ENCODE data around the gene CS.

Gene CS

DNA sequence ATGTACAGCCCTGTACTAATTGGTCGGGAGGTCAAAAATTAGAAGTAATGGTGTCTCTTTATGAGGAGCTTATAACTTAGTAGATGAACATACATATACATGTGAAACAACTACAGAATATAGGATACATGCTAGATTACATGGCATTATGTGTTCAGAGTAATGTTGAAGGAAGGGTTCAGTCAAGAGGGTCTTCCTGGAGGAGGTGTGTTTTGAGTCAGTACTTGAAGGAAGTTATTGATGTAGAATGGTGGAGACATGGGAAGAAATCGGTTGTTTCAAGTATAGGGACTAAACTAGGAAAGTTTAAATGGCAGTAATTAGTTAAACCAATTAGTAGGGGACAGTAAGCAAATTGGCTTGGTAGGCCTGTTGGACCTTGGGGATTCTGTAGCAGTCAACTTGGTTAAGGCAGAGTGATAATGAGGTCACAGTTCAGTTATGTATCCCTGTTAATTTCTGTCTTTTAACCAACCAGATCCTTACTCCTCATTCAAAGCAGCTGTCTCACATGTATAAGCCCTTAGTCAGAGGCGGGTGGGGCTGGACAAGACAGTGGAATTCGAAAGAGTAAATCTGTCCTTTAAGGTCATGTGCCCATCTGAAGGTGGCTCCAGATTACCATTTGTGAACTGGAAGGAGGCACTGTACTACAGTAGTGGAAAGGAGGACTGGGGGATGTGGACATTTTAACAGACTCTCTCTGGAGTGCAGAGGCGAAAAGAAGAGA is 38.5 kb downstream of the CS start:
- Histone ChIP-seq H3K9me3 (ENCODE audit: control insufficient read depth, insufficient read depth, low read length) (no peaks in the 10 kb centered on the region), H3K27me3 (ENCODE audit: control insufficient read depth, insufficient read depth, low read length) (no peaks in the 10 kb centered on the region), H3K4me3 (ENCODE audit: low read length) (no peak overlapping the region), H3K27ac (ENCODE audit: low read length) (no peak overlapping the region), H3K4me1 (ENCODE audit: control insufficient read depth, insufficient read depth, low read length) (0 out of 2 replicates have a peak, but pooled peaks cover under 1% of the 10 kb centered on the region), H3K36me3 (ENCODE audit: control insufficient read depth, insufficient read depth, low read length) (no peaks in the 10 kb centered on the region)
- DNase-seq (ENCODE audit: low read depth, low spot score) = no peak
- WGBS (ENCODE audit: insufficient coverage, insufficient read length) = no CpG with 5 or more reads among the region's 5 CpGs

DNA sequence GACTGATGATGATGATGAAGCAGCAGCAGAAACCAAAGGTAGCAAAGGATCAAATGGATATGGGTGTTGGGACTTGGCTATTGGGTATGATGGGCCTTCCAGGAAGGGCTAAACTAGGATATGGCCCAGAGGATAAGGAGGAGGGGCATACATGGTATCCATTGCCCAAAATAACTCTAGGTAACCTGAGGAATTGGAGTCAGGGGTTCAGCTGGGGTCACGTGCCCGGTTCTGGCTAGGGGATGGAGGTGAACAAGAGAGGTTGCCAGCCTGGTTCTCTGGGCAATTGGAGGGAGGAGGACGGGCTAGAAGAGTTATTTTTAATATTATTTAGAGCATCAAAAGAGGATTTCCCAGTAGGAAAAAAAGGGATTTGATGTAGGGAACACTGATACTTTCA is 39.2 kb downstream of the CS start:
- Histone ChIP-seq H3K4me3 (ENCODE audit: low read length) (no peak overlapping the region), H3K36me3 (ENCODE audit: control insufficient read depth, insufficient read depth, low read length) (no peaks in the 10 kb centered on the region), H3K9me3 (ENCODE audit: control insufficient read depth, insufficient read depth, low read length) (no peaks in the 10 kb centered on the region), H3K27me3 (ENCODE audit: control insufficient read depth, insufficient read depth, low read length) (no peaks in the 10 kb centered on the region), H3K4me1 (ENCODE audit: control insufficient read depth, insufficient read depth, low read length) (0 out of 2 replicates have a peak, but pooled peaks cover 4% of the 10 kb centered on the region), H3K27ac (ENCODE audit: low read length) (no peak overlapping the region)
- WGBS (ENCODE audit: insufficient coverage, insufficient read length) = no CpG with 5 or more reads among the region's 3 CpGs
- DNase-seq (ENCODE audit: low read depth, low spot score) = no peak

DNA sequence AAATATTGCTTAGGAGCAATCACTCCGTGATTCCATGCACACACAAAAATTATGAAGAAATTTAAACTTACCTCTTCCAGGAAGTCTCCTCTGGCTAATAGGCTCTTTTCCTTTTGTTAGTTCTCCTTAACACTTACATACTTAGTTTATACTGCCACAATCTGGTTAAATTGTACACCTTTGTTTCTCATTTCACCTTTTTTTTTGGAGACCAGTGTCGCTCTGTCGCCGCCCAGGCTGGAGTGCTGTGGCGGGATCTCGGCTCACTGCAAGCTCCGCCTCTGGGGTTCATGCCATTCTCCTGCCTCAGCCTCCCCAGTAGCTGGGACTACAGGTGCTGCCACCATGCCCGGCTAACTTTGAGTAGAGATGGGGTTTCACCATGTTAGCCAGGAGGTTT is 39.8 kb downstream of the CS start:
- WGBS (ENCODE audit: insufficient coverage, insufficient read length) = no CpG with 5 or more reads among the region's 8 CpGs
- Histone ChIP-seq H3K4me1 (ENCODE audit: control insufficient read depth, insufficient read depth, low read length) (0 out of 2 replicates have a peak, but pooled peaks cover 4% of the 10 kb centered on the region), H3K27ac (ENCODE audit: low read length) (no peak overlapping the region), H3K27me3 (ENCODE audit: control insufficient read depth, insufficient read depth, low read length) (no peaks in the 10 kb centered on the region), H3K9me3 (ENCODE audit: control insufficient read depth, insufficient read depth, low read length) (no peaks in the 10 kb centered on the region), H3K4me3 (ENCODE audit: low read length) (no peak overlapping the region), H3K36me3 (ENCODE audit: control insufficient read depth, insufficient read depth, low read length) (peaks cover 4% of the 10 kb centered on the region)
- DNase-seq (ENCODE audit: low read depth, low spot score) = no peak

DNA sequence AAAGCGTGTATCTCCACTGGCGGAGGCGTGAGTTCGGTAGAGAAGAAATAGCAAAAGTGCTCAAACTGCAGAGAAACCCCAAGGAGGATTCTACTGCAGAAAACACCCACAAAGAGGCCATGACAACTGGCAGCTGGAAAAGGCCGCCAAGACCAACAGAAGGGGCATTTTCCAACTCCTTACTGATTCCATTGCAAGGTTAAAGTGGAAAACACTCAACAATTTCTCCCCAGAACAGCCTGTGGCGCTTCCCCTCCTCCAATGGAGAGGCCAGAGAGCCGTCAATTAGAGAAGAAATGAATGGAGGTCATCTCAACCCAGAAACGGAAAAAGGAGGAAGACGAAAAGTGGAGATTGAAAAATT is 41.3 kb downstream of the CS start:
- Histone ChIP-seq H3K9me3 (ENCODE audit: control insufficient read depth, insufficient read depth, low read length) (no peaks in the 10 kb centered on the region), H3K27ac (ENCODE audit: low read length) (no peak overlapping the region)
- no CpG with 5 or more reads among the region's 9 CpGs for WGBS (ENCODE audit: insufficient coverage, insufficient read length)

DNA sequence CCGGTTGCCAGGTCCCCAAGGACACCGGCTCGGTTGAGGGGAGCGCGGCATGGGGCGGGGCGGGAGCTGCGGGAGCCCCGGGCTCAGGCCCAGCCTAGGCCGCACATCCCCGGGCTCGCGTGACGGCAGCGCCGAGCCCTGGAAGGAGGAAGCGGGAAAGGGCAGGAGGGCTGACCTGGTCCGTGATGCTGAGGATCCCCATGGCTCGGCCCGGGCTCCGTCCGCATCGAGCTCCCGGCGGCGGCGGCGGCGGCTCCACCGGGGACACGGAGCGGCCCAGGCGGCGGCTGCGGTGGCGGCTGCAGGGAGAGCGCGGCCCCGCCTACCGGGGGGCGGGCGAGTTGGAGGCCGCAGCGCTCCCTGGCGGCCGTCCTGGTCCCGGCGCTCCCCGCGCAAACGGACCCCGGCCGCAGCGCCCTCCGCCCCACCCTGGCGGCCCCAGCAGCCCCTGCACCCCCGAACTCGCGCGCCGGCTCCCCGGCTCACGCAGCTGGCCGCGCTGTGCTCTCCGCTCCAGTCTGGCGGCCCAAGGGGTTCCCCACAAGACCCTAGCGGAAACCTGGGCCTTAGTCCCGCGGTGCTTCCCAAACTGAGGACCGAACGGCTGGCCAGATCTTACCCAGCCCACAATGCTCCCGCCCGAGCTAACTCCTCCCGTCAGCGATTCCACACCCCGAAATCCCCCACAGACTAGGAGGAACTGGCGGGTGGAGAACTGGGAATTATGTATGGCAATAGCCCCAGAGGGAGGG is 41.9 kb downstream of the CS start, which contains the start of gene ANKRD52:
Gene ANKRD52, minus strand, starts transcription at position 317 of the 752 bp plus-strand sequence. Its CDS starts 115 bp downstream, at position 202.
- no peaks in the 10 kb centered on the region for H3K9me3 ChIP-seq (ENCODE audit: control insufficient read depth, insufficient read depth, low read length)
- WGBS (ENCODE audit: insufficient coverage, insufficient read length) = no CpG with 5 or more reads among the region's 78 CpGs
- H3K27ac ChIP-seq (ENCODE audit: low read length) = no peak within 1 kb of the TSS
- peaks cover 10% of the 10 kb centered on the region for H3K36me3 ChIP-seq (ENCODE audit: control insufficient read depth, insufficient read depth, low read length)
- peak; percentile 45 for DNase-seq (ENCODE audit: low read depth, low spot score)
- peak within 1 kb of the TSS; percentile 97 for H3K4me3 ChIP-seq (ENCODE audit: low read length)
- no peaks in the 10 kb centered on the region for H3K27me3 ChIP-seq (ENCODE audit: control insufficient read depth, insufficient read depth, low read length)
- H3K4me1 ChIP-seq (ENCODE audit: control insufficient read depth, insufficient read depth, low read length) = 0 out of 2 replicates have a peak, but pooled peaks cover 4% of the 10 kb centered on the region

More for the DNA sequence above, 41.3 kb downstream of the CS start:
- H3K4me1 ChIP-seq (ENCODE audit: control insufficient read depth, insufficient read depth, low read length) = 0 out of 2 replicates have a peak, but pooled peaks cover 4% of the 10 kb centered on the region
- peak overlapping the region; percentile 97 for H3K4me3 ChIP-seq (ENCODE audit: low read length)
- no peaks in the 10 kb centered on the region for H3K27me3 ChIP-seq (ENCODE audit: control insufficient read depth, insufficient read depth, low read length)
- H3K36me3 ChIP-seq (ENCODE audit: control insufficient read depth, insufficient read depth, low read length) = peaks cover 10% of the 10 kb centered on the region
- DNase-seq (ENCODE audit: low read depth, low spot score) = no peak

DNA sequence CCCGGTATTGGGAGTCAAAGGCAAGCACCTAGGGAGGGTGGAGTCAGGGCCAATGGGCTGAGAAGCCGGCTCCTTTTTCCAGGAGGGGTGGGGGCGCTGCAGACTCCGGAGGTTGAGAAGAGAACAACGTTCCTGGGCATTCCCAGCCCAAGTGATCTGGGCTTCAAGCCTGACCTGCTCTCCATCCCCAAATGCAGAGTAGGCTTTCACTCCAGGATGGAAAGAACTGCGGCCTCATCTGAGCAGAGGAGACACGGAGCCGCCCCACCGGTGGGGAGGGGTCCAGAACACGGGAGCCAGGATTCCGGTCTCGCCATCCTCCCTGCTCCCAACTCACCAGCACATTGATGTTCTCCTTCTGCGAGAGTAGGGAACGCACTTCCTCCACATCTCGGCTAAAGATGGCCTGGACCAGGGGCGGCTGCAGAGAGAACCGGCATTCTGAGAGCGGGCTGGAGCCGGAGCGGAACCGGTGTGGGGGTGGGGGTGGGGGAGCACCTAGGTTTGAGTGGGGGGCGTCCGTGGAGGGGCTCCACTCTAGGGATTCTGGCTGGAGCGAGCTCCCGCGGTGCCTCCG is 42.6 kb downstream of the CS start:
- Histone ChIP-seq H3K4me1 (ENCODE audit: control insufficient read depth, insufficient read depth, low read length) (0 out of 2 replicates have a peak, but pooled peaks cover 4% of the 10 kb centered on the region), H3K4me3 (ENCODE audit: low read length) (peak overlapping the region; percentile 97), H3K27me3 (ENCODE audit: control insufficient read depth, insufficient read depth, low read length) (no peaks in the 10 kb centered on the region), H3K9me3 (ENCODE audit: control insufficient read depth, insufficient read depth, low read length) (no peaks in the 10 kb centered on the region), H3K27ac (ENCODE audit: low read length) (no peak overlapping the region), H3K36me3 (ENCODE audit: control insufficient read depth, insufficient read depth, low read length) (peaks cover 16% of the 10 kb centered on the region)
- DNase-seq (ENCODE audit: low read depth, low spot score) = no peak
- no CpG with 5 or more reads among the region's 27 CpGs for whole genome bisulfite sequencing (ENCODE audit: insufficient coverage, insufficient read length)

DNA sequence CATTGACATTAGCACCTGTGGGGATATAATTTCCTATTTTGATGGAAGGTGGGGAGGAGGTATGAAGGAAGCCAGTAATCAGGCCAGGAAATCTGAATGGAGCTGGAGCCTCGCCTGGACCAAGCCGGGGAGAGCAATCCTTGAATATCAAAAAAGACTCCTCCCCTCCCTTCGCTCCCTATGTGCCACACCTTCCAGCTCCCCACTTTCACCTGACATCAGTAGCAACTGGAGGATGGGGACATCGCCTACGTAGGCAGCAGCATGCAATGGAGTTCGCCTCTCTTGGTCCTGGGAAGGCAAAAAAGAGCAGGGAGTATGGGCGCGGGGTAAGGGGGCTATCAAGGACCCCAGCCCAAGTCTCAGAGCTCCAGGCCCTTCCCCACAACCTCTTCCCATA is 43.1 kb downstream of the CS start:
- no CpG with 5 or more reads among the region's 8 CpGs for WGBS (ENCODE audit: insufficient coverage, insufficient read length)
- Histone ChIP-seq H3K4me3 (ENCODE audit: low read length) (no peak overlapping the region; the same call in 1 of the 2 replicates), H3K27me3 (ENCODE audit: control insufficient read depth, insufficient read depth, low read length) (no peaks in the 10 kb centered on the region), H3K27ac (ENCODE audit: low read length) (no peak overlapping the region), H3K9me3 (ENCODE audit: control insufficient read depth, insufficient read depth, low read length) (no peaks in the 10 kb centered on the region), H3K4me1 (ENCODE audit: control insufficient read depth, insufficient read depth, low read length) (0 out of 2 replicates have a peak, but pooled peaks cover 4% of the 10 kb centered on the region), H3K36me3 (ENCODE audit: control insufficient read depth, insufficient read depth, low read length) (peaks cover 18% of the 10 kb centered on the region)
- DNase-seq (ENCODE audit: low read depth, low spot score) = no peak

DNA sequence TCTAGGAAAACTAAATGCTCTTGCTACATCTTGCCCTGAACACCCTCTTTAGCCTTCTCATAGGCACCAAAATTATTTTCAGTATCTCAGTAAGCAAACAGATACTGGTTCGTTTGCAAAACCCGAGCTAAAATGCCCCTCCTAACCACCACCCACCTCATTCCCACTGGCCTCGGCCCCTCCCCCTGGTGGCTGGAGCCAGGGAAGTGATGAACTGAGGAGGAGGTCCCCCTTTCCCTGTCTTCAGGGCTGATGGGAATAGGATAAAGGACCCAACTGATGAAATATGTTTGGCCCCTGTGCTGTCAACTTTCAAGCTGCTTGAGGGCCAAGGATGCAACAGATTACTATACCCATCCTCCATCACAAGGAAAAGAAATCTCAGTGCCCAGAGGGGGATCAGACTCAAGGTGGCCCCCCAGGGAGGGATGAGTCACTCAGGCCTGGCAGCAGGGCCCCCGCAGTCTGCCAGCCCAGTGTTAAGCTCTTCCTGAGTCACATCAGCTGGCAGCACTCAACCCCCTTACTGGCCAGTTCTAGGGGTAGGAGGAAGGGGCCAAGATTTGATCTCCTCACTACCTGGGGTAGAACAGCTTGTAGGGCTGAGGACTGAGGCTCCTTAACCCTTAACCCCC is 43.7 kb downstream of the CS start:
- Histone ChIP-seq H3K4me1 (ENCODE audit: control insufficient read depth, insufficient read depth, low read length) (0 out of 2 replicates have a peak, but pooled peaks cover 4% of the 10 kb centered on the region), H3K36me3 (ENCODE audit: control insufficient read depth, insufficient read depth, low read length) (peaks cover 23% of the 10 kb centered on the region), H3K4me3 (ENCODE audit: low read length) (no peak overlapping the region), H3K27me3 (ENCODE audit: control insufficient read depth, insufficient read depth, low read length) (no peaks in the 10 kb centered on the region), H3K27ac (ENCODE audit: low read length) (no peak overlapping the region), H3K9me3 (ENCODE audit: control insufficient read depth, insufficient read depth, low read length) (no peaks in the 10 kb centered on the region)
- no peak for DNase-seq (ENCODE audit: low read depth, low spot score)
- no CpG with 5 or more reads among the region's 4 CpGs for WGBS (ENCODE audit: insufficient coverage, insufficient read length)

DNA sequence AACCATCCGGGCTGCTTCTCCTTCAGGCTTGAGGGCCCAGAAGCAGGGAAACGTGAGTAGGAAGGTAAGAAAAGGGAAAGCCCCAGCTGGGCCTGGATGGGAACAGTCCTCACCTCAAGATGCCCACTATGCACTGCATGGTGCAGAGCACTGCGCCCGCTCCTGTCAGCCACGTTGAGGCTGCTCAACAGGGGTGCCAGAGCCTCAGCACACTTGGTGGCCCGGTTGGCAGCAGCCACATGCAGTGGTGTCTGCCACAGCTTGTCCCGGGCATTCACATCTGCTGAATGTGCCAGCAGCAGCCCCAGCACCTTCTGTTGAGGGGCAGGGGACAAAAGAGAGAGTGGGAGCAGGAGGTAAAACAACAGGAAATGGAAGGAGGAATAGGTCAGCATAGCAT is 44.5 kb downstream of the CS start:
- Histone ChIP-seq H3K27ac (ENCODE audit: low read length) (no peak overlapping the region), H3K27me3 (ENCODE audit: control insufficient read depth, insufficient read depth, low read length) (no peaks in the 10 kb centered on the region), H3K9me3 (ENCODE audit: control insufficient read depth, insufficient read depth, low read length) (no peaks in the 10 kb centered on the region), H3K4me3 (ENCODE audit: low read length) (no peak overlapping the region), H3K4me1 (ENCODE audit: control insufficient read depth, insufficient read depth, low read length) (0 out of 2 replicates have a peak, but pooled peaks cover 4% of the 10 kb centered on the region), H3K36me3 (ENCODE audit: control insufficient read depth, insufficient read depth, low read length) (peaks cover 23% of the 10 kb centered on the region)
- no CpG with 5 or more reads among the region's 7 CpGs for WGBS (ENCODE audit: insufficient coverage, insufficient read length)
- no peak for DNase-seq (ENCODE audit: low read depth, low spot score)

DNA sequence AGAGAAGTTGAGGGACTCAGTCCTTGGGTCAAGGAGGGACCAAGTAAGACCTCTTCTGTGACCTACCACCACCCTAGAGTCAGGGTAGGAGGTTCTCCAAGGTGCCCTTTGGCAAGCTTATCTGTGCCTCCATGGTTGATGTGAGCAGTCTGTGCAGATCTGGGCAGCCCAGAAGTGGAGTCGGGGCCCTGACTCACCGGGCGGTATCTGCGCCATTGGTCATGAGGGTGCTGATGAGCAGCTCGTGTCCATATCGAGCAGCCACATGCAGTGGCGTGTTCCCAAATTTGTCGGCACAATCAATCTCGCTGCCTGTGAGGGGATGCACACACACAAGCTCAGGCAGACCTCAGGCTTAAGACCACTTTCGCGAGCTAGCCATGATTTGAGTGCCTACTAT is 47.0 kb downstream of the CS start:
- H3K9me3 ChIP-seq (ENCODE audit: control insufficient read depth, insufficient read depth, low read length) = no peaks in the 10 kb centered on the region
- H3K36me3 ChIP-seq (ENCODE audit: control insufficient read depth, insufficient read depth, low read length) = peaks cover 34% of the 10 kb centered on the region
- no peak overlapping the region for H3K27ac ChIP-seq (ENCODE audit: low read length)
- 0 out of 2 replicates have a peak, but pooled peaks cover 4% of the 10 kb centered on the region for H3K4me1 ChIP-seq (ENCODE audit: control insufficient read depth, insufficient read depth, low read length)
- no CpG with 5 or more reads among the region's 11 CpGs for WGBS (ENCODE audit: insufficient coverage, insufficient read length)
- no peak overlapping the region for H3K4me3 ChIP-seq (ENCODE audit: low read length)
- no peaks in the 10 kb centered on the region for H3K27me3 ChIP-seq (ENCODE audit: control insufficient read depth, insufficient read depth, low read length)
- no peak for DNase-seq (ENCODE audit: low read depth, low spot score)
